CD4-positive, alpha-beta memory T cell (primary cell): ENCODE results near the gene MAP1LC3B2. TPM values are rescaled to one million over a fixed set of nuclear protein-coding genes. Genes with fewer than 3 reads are reported as not detected.

Source experiments
- CTCF ChIA-PET: fragments of 350-600 bp; sonication (Branson Sonifier 250); formaldehyde crosslinking; loops from one replicate; lab custom pipeline; 2021; ENCODE audit warnings: inconsistent platforms; ENCODE audit not compliant: partially characterized antibody; lab: Charles Lee
- POLR2A ChIA-PET: fragments of 350-600 bp; sonication (Branson Sonifier 250); formaldehyde crosslinking; loops from one replicate; lab custom pipeline; 2021; ENCODE audit not compliant: partially characterized antibody; lab: Charles Lee
- DNase-seq, 5 donors: peaks; one replicate each; pipeline versions ENCODE4 v3.0.0 to v3.0.0-alpha.2; 2020 to 2022; ENCODE audit warnings: mixed read lengths in 1 of 5
- H3K27ac ChIP-seq: one replicate; pipeline ENCODE4 v1.7.0; 2013; ENCODE audit warnings: low read depth, low read length
- H3K27me3 ChIP-seq: 2 replicates; pipeline ENCODE4 v1.7.0; 2013; ENCODE audit warnings: mild to moderate bottlenecking, low read length, moderate library complexity; ENCODE audit not compliant: insufficient read depth
- H3K36me3 ChIP-seq: 2 replicates; pipeline ENCODE4 v1.7.0; 2013; ENCODE audit warnings: mild to moderate bottlenecking, low read length, moderate library complexity; ENCODE audit not compliant: insufficient read depth
- H3K4me1 ChIP-seq: 2 replicates; pipeline ENCODE4 v1.7.0; 2013; ENCODE audit warnings: mild to moderate bottlenecking, low read length, moderate library complexity; ENCODE audit not compliant: insufficient read depth
- H3K4me3 ChIP-seq, 2 donors: one replicate each; pipeline ENCODE4 v1.7.0; 2013; ENCODE audit warnings: low read length in 2 of 2, mild to moderate bottlenecking in 1 of 2
- H3K9me3 ChIP-seq, 2 donors: one replicate each; pipeline ENCODE4 v1.7.0; 2013; ENCODE audit warnings: low read length in 2 of 2, control low read depth in 1 of 2; ENCODE audit not compliant: control insufficient read depth in 1 of 2
- H3K27ac Mint-ChIP-seq, 7 donors: one replicate each; pipeline ENCODE4 v1.8.0; 2020 to 2021; ENCODE audit warnings: mixed read lengths in 7 of 7, mild to moderate bottlenecking in 6 of 7, inconsistent platforms in 3 of 7, moderate library complexity in 3 of 7
- H3K27me3 Mint-ChIP-seq, 2 donors: one replicate each; pipeline ENCODE4 v1.8.0; 2020 to 2021; ENCODE audit warnings: mixed read lengths in 2 of 2
- H3K36me3 Mint-ChIP-seq, 2 donors: one replicate each; pipeline ENCODE4 v1.8.0; 2020 to 2021; ENCODE audit warnings: mixed read lengths in 2 of 2, inconsistent platforms in 1 of 2, mild to moderate bottlenecking in 1 of 2
- H3K4me1 Mint-ChIP-seq, 4 donors: one replicate each; pipeline ENCODE4 v1.8.0; 2020 to 2021; ENCODE audit warnings: mixed read lengths in 4 of 4, mild to moderate bottlenecking in 1 of 4
- H3K4me3 Mint-ChIP-seq, 8 donors: one replicate each; pipeline ENCODE4 v1.8.0; 2020 to 2021; ENCODE audit warnings: mixed read lengths in 8 of 8, mild to moderate bottlenecking in 7 of 8, moderate library complexity in 6 of 8, inconsistent platforms in 3 of 8
- H3K9me3 Mint-ChIP-seq, 8 donors: one replicate each; pipeline ENCODE4 v1.8.0; 2020 to 2021; ENCODE audit warnings: mixed read lengths in 8 of 8, mild to moderate bottlenecking in 5 of 8, inconsistent platforms in 3 of 8, moderate library complexity in 1 of 8
- intact Hi-C: fragments of 100-400 bp; cut with micrococcal nuclease; formaldehyde crosslinking; loops from one replicate; pipeline ENCODE4 v1.15.1; 2023
- polyA plus RNA-seq, 2 donors: library from polyadenylated mRNA; unstranded; fragments of 300-500 nt; fragmentation: Illumina TruSeq; gene quantifications; one replicate each; pipeline ENCODE4 v1.2.3, GENCODE V29; 2021
- total RNA-seq, 2 experiments: library from RNA; stranded (reverse); gene quantifications; one replicate each; pipeline ENCODE4 v1.2.3, GENCODE V29; 2021

MAP1LC3B2 gene
- total and polyA plus RNA-seq, 4 experiments from 2014 or later = 1.7 to 6.8 (median 3.6) TPM

GRCh38 chr12:116591855-116592637, 32.9 kb downstream of the MAP1LC3B2 start:
- CTCF ChIA-PET = no interaction called here
- Mint-ChIP-seq H3K27me3 (no peaks in the 10 kb centered on the region), H3K9me3 (peaks cover 0 to 2% (median 0%) of the 10 kb centered on the region in 8 donors), H3K4me3 (peak overlapping the region in 1 of 8 donors; percentile 8), H3K36me3 (no peaks in the 10 kb centered on the region), H3K27ac (peak overlapping the region in 6 of 7 donors; percentile 14 to 62 (median 35)), H3K4me1 (peaks cover 21 to 37% (median 31%) of the 10 kb centered on the region in 4 donors)
- POLR2A ChIA-PET = interaction anchor here (3.2 kb wide), 1 partner anchor 32 kb away, joined by 24 read pairs; the partner anchor contains the start of gene MAP1LC3B2
- H3K4me1 ChIP-seq = peaks cover 30% of the 10 kb centered on the region
- intact Hi-C loops = loop anchor here (10.0 kb wide), 1 partner anchor 57 kb away; no protein-coding TSS in a partner anchor
- H3K27ac ChIP-seq = no peak overlapping the region
- H3K27me3 ChIP-seq = no peaks in the 10 kb centered on the region
- no peaks in the 10 kb centered on the region for H3K9me3 ChIP-seq
- no peaks in the 10 kb centered on the region for H3K36me3 ChIP-seq
- no peak for DNase-seq
- H3K4me3 ChIP-seq = no peak overlapping the region

- H3K4me3 Mint-ChIP-seq = peak overlapping the region in 1 of 8 donors; percentile 26
- no peak overlapping the region for H3K4me3 ChIP-seq
Measured at GRCh38 chr12:116592731-116593130, 33.5 kb downstream of the MAP1LC3B2 start.

GRCh38 chr12:116594325-116595038, 35.3 kb downstream of the MAP1LC3B2 start:
- POLR2A ChIA-PET = interaction anchor here (0.6 to 3.2 kb wide), 3 partner anchors 35 to 318 kb away, joined by 3 to 24 read pairs (median 4); partner anchors contain the start of gene MAP1LC3B2
- H3K36me3 Mint-ChIP-seq = no peaks in the 10 kb centered on the region
- peaks cover 36% of the 10 kb centered on the region for H3K4me1 ChIP-seq
- intact Hi-C loops = loop anchor here (2.0 to 10.0 kb wide), 3 partner anchors 36 to 318 kb away; partner anchors contain the start of genes MAP1LC3B2 and MED13L
- no peak overlapping the region for H3K27ac ChIP-seq
- H3K4me3 ChIP-seq = no peak overlapping the region
- peak; percentile 51 to 71 (median 56) for DNase-seq
- CTCF ChIA-PET = no interaction called here
- no peaks in the 10 kb centered on the region for H3K27me3 Mint-ChIP-seq
- H3K9me3 ChIP-seq = no peaks in the 10 kb centered on the region
- peak overlapping the region in 7 of 8 donors; percentile 62 to 85 (median 70) for H3K4me3 Mint-ChIP-seq
- H3K27ac Mint-ChIP-seq = peak overlapping the region in 6 of 7 donors; percentile 12 to 81 (median 50)
- no peaks in the 10 kb centered on the region for H3K27me3 ChIP-seq
- no peaks in the 10 kb centered on the region for H3K9me3 Mint-ChIP-seq
- H3K4me1 Mint-ChIP-seq = peaks cover 22 to 45% (median 32%) of the 10 kb centered on the region in 4 donors
- H3K36me3 ChIP-seq = no peaks in the 10 kb centered on the region

More at GRCh38 chr12:116592731-116593130, 33.5 kb downstream of the MAP1LC3B2 start:
- Mint-ChIP-seq H3K4me1 (peaks cover 21 to 37% (median 31%) of the 10 kb centered on the region in 4 donors), H3K36me3 (no peaks in the 10 kb centered on the region), H3K27me3 (no peaks in the 10 kb centered on the region), H3K9me3 (no peaks in the 10 kb centered on the region), H3K27ac (peak overlapping the region in 2 of 7 donors; percentile 30 to 77)
- POLR2A ChIA-PET = interaction anchor here (3.2 kb wide), 1 partner anchor 33 kb away, joined by 24 read pairs; the partner anchor contains the start of gene MAP1LC3B2
- no peaks in the 10 kb centered on the region for H3K9me3 ChIP-seq
- H3K36me3 ChIP-seq = no peaks in the 10 kb centered on the region
- DNase-seq = no peak
- H3K27ac ChIP-seq = no peak overlapping the region
- CTCF ChIA-PET = no interaction called here
- peaks cover 30% of the 10 kb centered on the region for H3K4me1 ChIP-seq
- H3K27me3 ChIP-seq = no peaks in the 10 kb centered on the region
- intact Hi-C loops = loop anchor here (10.0 kb wide), 1 partner anchor 58 kb away; no protein-coding TSS in a partner anchor

- Mint-ChIP-seq H3K4me3 (peak overlapping the region in 1 of 8 donors; percentile 44), H3K27ac (no peak overlapping the region), H3K27me3 (no peaks in the 10 kb centered on the region), H3K9me3 (no peaks in the 10 kb centered on the region), H3K36me3 (no peaks in the 10 kb centered on the region), H3K4me1 (peaks cover 25 to 45% (median 36%) of the 10 kb centered on the region in 4 donors)
- no peak overlapping the region for H3K27ac ChIP-seq
- no peak for DNase-seq
- H3K36me3 ChIP-seq = no peaks in the 10 kb centered on the region
- H3K27me3 ChIP-seq = no peaks in the 10 kb centered on the region
- H3K4me3 ChIP-seq = no peak overlapping the region
- H3K4me1 ChIP-seq = peaks cover 39% of the 10 kb centered on the region
- ChIA-PET CTCF (no interaction called here), POLR2A (interaction anchor here (3.2 kb wide), 1 partner anchor 36 kb away, joined by 24 read pairs; the partner anchor contains the start of gene MAP1LC3B2)
- intact Hi-C loops = loop anchor here (2.0 to 10.0 kb wide), 3 partner anchors 36 to 318 kb away; partner anchors contain the start of genes MAP1LC3B2 and MED13L
- H3K9me3 ChIP-seq = no peaks in the 10 kb centered on the region
Measured at GRCh38 chr12:116595186-116595585, 36.0 kb downstream of the MAP1LC3B2 start.

- peaks cover 39% of the 10 kb centered on the region for H3K4me1 ChIP-seq
Measured at GRCh38 chr12:116595672-116596071, 36.5 kb downstream of the MAP1LC3B2 start.

GRCh38 chr12:116597886-116598285, 38.7 kb downstream of the MAP1LC3B2 start:
- intact Hi-C loops = loop anchor here (10.0 kb wide), 1 partner anchor 63 kb away; no protein-coding TSS in a partner anchor
- peaks cover 21 to 34% (median 25%) of the 10 kb centered on the region in 4 donors for H3K4me1 Mint-ChIP-seq
- Histone ChIP-seq H3K27ac (no peak overlapping the region), H3K9me3 (no peaks in the 10 kb centered on the region), H3K27me3 (no peaks in the 10 kb centered on the region), H3K36me3 (no peaks in the 10 kb centered on the region), H3K4me3 (no peak overlapping the region), H3K4me1 (peaks cover 32% of the 10 kb centered on the region)
- ChIA-PET POLR2A (no interaction called here), CTCF (interaction anchor here (0.9 to 4.2 kb wide), 8 partner anchors 9 to 530 kb away, joined by 3 to 39 read pairs (median 4); partner anchors contain the start of gene MAP1LC3B2)
- DNase-seq = no peak
- no peaks in the 10 kb centered on the region for H3K27me3 Mint-ChIP-seq
- no peaks in the 10 kb centered on the region for H3K36me3 Mint-ChIP-seq
- no peak overlapping the region for H3K27ac Mint-ChIP-seq
- no peaks in the 10 kb centered on the region for H3K9me3 Mint-ChIP-seq
- no peak overlapping the region for H3K4me3 Mint-ChIP-seq

More at GRCh38 chr12:116595672-116596071, 36.5 kb downstream of the MAP1LC3B2 start:
- Mint-ChIP-seq H3K4me1 (peaks cover 25 to 45% (median 36%) of the 10 kb centered on the region in 4 donors), H3K9me3 (no peaks in the 10 kb centered on the region), H3K27ac (no peak overlapping the region), H3K27me3 (no peaks in the 10 kb centered on the region), H3K36me3 (no peaks in the 10 kb centered on the region), H3K4me3 (peak overlapping the region in 1 of 8 donors; percentile 44)
- POLR2A ChIA-PET = interaction anchor here (3.2 kb wide), 1 partner anchor 36 kb away, joined by 24 read pairs; the partner anchor contains the start of gene MAP1LC3B2
- Histone ChIP-seq H3K27me3 (no peaks in the 10 kb centered on the region), H3K27ac (no peak overlapping the region), H3K9me3 (no peaks in the 10 kb centered on the region), H3K36me3 (no peaks in the 10 kb centered on the region), H3K4me3 (no peak overlapping the region)
- no peak for DNase-seq
- CTCF ChIA-PET = no interaction called here
- intact Hi-C loops = loop anchor here (2.0 to 10.0 kb wide), 3 partner anchors 37 to 319 kb away; partner anchors contain the start of genes MAP1LC3B2 and MED13L
